ENCODE results near the gene CASK. TPM values are rescaled to one million over a fixed set of nuclear protein-coding genes. Genes with fewer than 3 reads are reported as not detected.

CASK gene
- total and polyA plus RNA-seq, 9 of the 15 experiments (the other 6 are each of a cell fraction or from before 2014, with no cell fraction given): 1.3 to 7.4 (median 5.2) TPM

DNA sequence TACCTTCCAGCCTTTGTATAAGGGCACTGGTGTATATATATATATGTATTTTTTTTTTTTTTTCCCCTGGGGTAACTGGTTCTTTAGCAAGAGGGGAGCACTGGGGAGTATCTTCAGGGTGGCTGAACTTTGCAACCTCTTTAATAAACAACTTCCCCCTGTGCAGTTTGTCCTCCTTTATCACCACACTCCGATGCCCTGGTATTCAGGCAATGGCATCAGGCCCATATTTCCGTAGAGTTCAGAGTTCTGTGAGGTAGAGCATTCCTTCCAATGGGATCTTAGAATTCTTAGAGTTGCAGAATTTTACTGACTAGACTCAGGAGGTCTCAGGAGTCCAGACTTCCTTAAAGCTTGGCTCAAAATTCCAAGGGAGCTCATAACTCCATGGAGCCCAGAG lies 451.6 kb downstream of the CASK start (continued):
- TF ChIP-seq, protein P1, sequence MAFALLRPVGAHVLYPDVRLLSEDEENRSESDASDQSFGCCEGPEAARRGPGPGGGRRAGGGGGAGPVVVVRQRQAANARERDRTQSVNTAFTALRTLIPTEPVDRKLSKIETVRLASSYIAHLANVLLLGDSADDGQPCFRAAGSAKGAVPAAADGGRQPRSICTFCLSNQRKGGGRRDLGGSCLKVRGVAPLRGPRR (CRISPR knock-in tag; IDR thresholded peaks at IDR 0.05): no peak
- no peak for TF ChIP-seq CBX3 (IDR thresholded peaks at IDR 0.05; ENCODE audit: borderline replicate concordance in 1 of 2, low read length in 2 of 2)
- no peak for TF ChIP-seq HDAC3 (IDR thresholded peaks at IDR 0.05; ENCODE audit: borderline replicate concordance, partially characterized antibody)
- TF ChIP-seq BCL6 (CRISPR knock-in tag; IDR thresholded peaks at IDR 0.05): no peak
- TF ChIP-seq BRD4 (IDR thresholded peaks at IDR 0.05): no peak
- no peak for TF ChIP-seq SMARCB1 (IDR thresholded peaks at IDR 0.05; ENCODE audit: insufficient read length, low read depth)
- TF ChIP-seq YY1 (IDR thresholded peaks at IDR 0.05; ENCODE audit: borderline replicate concordance in 1 of 3, control insufficient read depth in 1 of 3, extremely low read depth in 1 of 3, insufficient read depth in 3 of 3, insufficient read length in 1 of 3, insufficient replicate concordance in 2 of 3, low read depth in 1 of 3, low read length in 2 of 3): no peak
- TF ChIP-seq, protein P2, sequence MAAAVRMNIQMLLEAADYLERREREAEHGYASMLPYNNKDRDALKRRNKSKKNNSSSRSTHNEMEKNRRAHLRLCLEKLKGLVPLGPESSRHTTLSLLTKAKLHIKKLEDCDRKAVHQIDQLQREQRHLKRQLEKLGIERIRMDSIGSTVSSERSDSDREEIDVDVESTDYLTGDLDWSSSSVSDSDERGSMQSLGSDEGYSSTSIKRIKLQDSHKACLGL (CRISPR knock-in tag; IDR thresholded peaks at IDR 0.05; ENCODE audit: borderline replicate concordance, poor library complexity, severe bottlenecking): no peak
- TF ChIP-seq TSC22D4 (tag; IDR thresholded peaks at IDR 0.05): no peak

DNA sequence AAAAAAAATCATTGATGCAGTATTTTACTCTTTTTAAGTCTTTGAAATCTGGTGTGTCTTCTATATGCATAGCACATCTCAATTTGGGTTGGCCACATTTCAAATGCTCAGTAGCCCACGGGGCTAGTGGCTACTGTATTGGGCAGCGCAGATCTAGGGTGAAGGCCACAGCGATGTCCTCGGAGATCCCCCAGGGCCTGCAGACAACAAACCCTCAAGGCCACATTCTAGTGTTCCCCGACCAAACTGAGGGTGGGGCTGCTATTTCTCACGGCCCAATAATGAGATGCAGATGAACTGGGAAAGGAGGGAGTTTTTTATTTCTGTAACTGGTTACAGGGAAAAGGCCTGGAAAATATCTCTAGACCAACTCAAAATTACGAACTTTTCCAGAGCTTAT lies 452.6 kb downstream of the CASK start:
- no peak for DNase-seq (ENCODE audit: extremely low read depth in 1 of 4, low spot score in 3 of 4)
- no peak for FAIRE-seq
- in situ Hi-C loops (cut with MboI): no loop called here
- Histone ChIP-seq H3K9me3 (replicated peaks; ENCODE audit: control insufficient read depth, insufficient read depth, low read depth, low read length) (no peaks in the 10 kb centered on the region), H3K9ac (ENCODE audit: insufficient read depth in 1 of 2, low read depth in 2 of 2, low read length in 2 of 2) (no peak overlapping the region), H3K36me3 (ENCODE audit: control insufficient read depth, insufficient read depth, low read length) (no peaks in the 10 kb centered on the region), H4K20me1 (replicated peaks; ENCODE audit: control insufficient read depth, insufficient read depth, low read length) (no peaks in the 10 kb centered on the region), H3K27ac (ENCODE audit: extremely low read depth, low read depth, low read length) (no peak overlapping the region), H3K27me3 (ENCODE audit: control insufficient read depth in 2 of 2, insufficient read depth in 2 of 2, low read length in 2 of 2) (peaks cover 0 to 1% of the 10 kb centered on the region in 2 experiments; a peak in 1 of 5 replicates), H3K4me2 (ENCODE audit: insufficient read depth, low read length) (no peak overlapping the region), H3K79me2 (ENCODE audit: control insufficient read depth, insufficient read depth, low read length) (no peaks in the 10 kb centered on the region), H3K9me1 (ENCODE audit: control insufficient read depth, insufficient read depth, low read length) (no peaks in the 10 kb centered on the region), H3K4me1 (replicated peaks in 1 of 2; ENCODE audit: control insufficient read depth in 2 of 2, insufficient read depth in 2 of 2, low read length in 2 of 2) (no peaks in the 10 kb centered on the region; a peak in 1 of 5 replicates), H2AFZ (ENCODE audit: low read depth, low read length) (no peak overlapping the region), H3K4me3 (no peak overlapping the region)
- BruUV-seq (replicated peaks): no TSS peak
- 22% methylated on average over 7 of the region's 7 CpGs for WGBS (ENCODE audit: insufficient coverage, low coverage, missing lambda C conversion rate)
- intact Hi-C loops (cut with micrococcal nuclease): no loop called here
- no peak for ATAC-seq
- CTCF ChIA-PET (ENCODE audit: low intra/inter-chr PET ratio): no interaction called here
- TF ChIP-seq BDP1 (IDR thresholded peaks at IDR 0.05; ENCODE audit: insufficient read depth, insufficient read length) (no peak), KHSRP (IDR thresholded peaks at IDR 0.05) (no peak), ZNF347 (CRISPR knock-in tag; IDR thresholded peaks at IDR 0.05; ENCODE audit: low read depth) (no peak), ZFP1 (CRISPR knock-in tag; IDR thresholded peaks at IDR 0.05) (no peak)
- POLR2A ChIA-PET: interaction anchor here (0.6 kb wide), 1 partner anchor 735 kb away, joined by 3 read pairs; the partner anchor contains the start of gene MED14
